Lung (tissue), 16 donors: ENCODE results near the gene WDR46. TPM values are rescaled to one million over a fixed set of nuclear protein-coding genes. Genes with fewer than 3 reads are reported as not detected.

ENCODE experiments used
- ATAC-seq: fragments of 200-7000 bp; cut with Tn5 transposase; one replicate; pipeline ENCODE4 v1.9.1; 2020; ENCODE audit warnings: moderate number of reproducible peaks; ENCODE audit not compliant: insufficient read depth, low FRiP score
- DNase-seq, 3 donors: peaks; one replicate each; pipeline ENCODE4 v3.0.0-alpha.2; 2013 to 2017
- H3K27ac ChIP-seq, 2 donors: one replicate each; pipeline ENCODE4 v1.5.1; 2013; ENCODE audit warnings: mild to moderate bottlenecking in 2 of 2, moderate library complexity in 2 of 2, control low read depth in 1 of 2, inconsistent platforms in 1 of 2, low read depth in 1 of 2, low read length in 1 of 2
- H3K27me3 ChIP-seq, 3 donors: one replicate each; pipeline ENCODE4 v1.5.1; 2013; ENCODE audit warnings: low read length in 2 of 3; ENCODE audit not compliant: control insufficient read depth in 3 of 3, insufficient read depth in 3 of 3
- H3K36me3 ChIP-seq, 4 donors: one replicate each; pipeline ENCODE4 v1.5.1; 2013; ENCODE audit warnings: low read length in 4 of 4, mild to moderate bottlenecking in 1 of 4, moderate library complexity in 1 of 4; ENCODE audit not compliant: control insufficient read depth in 4 of 4, insufficient read depth in 4 of 4
- H3K4me1 ChIP-seq, 5 donors: one replicate each; pipeline ENCODE4 v1.5.1; 2013; ENCODE audit warnings: low read length in 5 of 5, mild to moderate bottlenecking in 2 of 5, moderate library complexity in 1 of 5; ENCODE audit not compliant: control insufficient read depth in 5 of 5, insufficient read depth in 5 of 5
- H3K4me3 ChIP-seq: one replicate; pipeline ENCODE4 v1.5.1; 2013; ENCODE audit warnings: mild to moderate bottlenecking, control low read depth, moderate library complexity
- H3K9ac ChIP-seq, 2 donors: one replicate each; pipeline ENCODE4 v1.5.1; 2013; ENCODE audit warnings: low read length in 2 of 2, control low read depth in 1 of 2; ENCODE audit not compliant: insufficient read depth in 1 of 2
- H3K9me3 ChIP-seq, 4 donors: one replicate each; pipeline ENCODE4 v1.5.1; 2013; ENCODE audit warnings: low read length in 3 of 4, mild to moderate bottlenecking in 1 of 4, moderate library complexity in 1 of 4; ENCODE audit not compliant: control insufficient read depth in 4 of 4, insufficient read depth in 3 of 4
- CTCF ChIP-seq: IDR thresholded peaks from 2 replicates; pipeline ENCODE4 v1.5.1; 2012; ENCODE audit warnings: mild to moderate bottlenecking; ENCODE audit errors: control extremely low read depth, extremely low read depth
- WGBS, 2 donors: extraction: QIAGEN DNeasy Blood & Tissue Kit; methylation state at CpG; one replicate each; pipeline ENCODE4 v1.1.7; 2013; 5-methylcytosine and 5-hydroxymethylcytosine counted together
- long read RNA-seq, 5 donors: transcript quantifications; one replicate each; lab custom pipeline, GENCODE V29; 2026
- polyA plus RNA-seq, 2 donors: library from polyadenylated mRNA; stranded (reverse); fragments of 200-250 nt; gene quantifications; one replicate each; pipeline ENCODE4 v1.2.1, GENCODE V29; 2013
- total RNA-seq, 2 donors: library from RNA; depleted of rRNA in 1 of 2; stranded (reverse); fragments of >200 nt in 1 of 2; gene quantifications; one replicate each; pipeline ENCODE4 v1.2.1, GENCODE V29; 2014 to 2021
- donor health status: control.
- donor health status: control.
- donor health status: Bipolar disorder and iron deficiency.
- donor health status: healthy.
- donor health status: DM: yes; HTN: yes; CAD: no.

Gene WDR46, protein sequence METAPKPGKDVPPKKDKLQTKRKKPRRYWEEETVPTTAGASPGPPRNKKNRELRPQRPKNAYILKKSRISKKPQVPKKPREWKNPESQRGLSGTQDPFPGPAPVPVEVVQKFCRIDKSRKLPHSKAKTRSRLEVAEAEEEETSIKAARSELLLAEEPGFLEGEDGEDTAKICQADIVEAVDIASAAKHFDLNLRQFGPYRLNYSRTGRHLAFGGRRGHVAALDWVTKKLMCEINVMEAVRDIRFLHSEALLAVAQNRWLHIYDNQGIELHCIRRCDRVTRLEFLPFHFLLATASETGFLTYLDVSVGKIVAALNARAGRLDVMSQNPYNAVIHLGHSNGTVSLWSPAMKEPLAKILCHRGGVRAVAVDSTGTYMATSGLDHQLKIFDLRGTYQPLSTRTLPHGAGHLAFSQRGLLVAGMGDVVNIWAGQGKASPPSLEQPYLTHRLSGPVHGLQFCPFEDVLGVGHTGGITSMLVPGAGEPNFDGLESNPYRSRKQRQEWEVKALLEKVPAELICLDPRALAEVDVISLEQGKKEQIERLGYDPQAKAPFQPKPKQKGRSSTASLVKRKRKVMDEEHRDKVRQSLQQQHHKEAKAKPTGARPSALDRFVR
- total RNA-seq: 10 to 100 TPM; 26.3 to 48.0 TPM
- 10 to 100 TPM; 47.3 to 47.6 TPM for polyA plus RNA-seq
- long read RNA-seq, donor 1, transcript WDR46-231 (15 exons, 2,358 nt): major isoform, 7 of 7 reads
- long read RNA-seq, donor 1, partial matches to known transcripts: 0 of 7 reads
- long read RNA-seq, donor 1, other reads (novel, unspliced or antisense): 0 of 7 reads
- long read RNA-seq, donor 2: 0 reads
- long read RNA-seq, donor 3, partial matches to known transcripts: 26 of 28 reads
- long read RNA-seq, donor 3, other reads (novel, unspliced or antisense): 0 of 28 reads
- long read RNA-seq, donor 4: 0 reads
- long read RNA-seq, donor 5, transcript WDR46-231 (15 exons, 2,358 nt): major isoform, 9 of 9 reads
- long read RNA-seq, donor 5, partial matches to known transcripts: 0 of 9 reads
- long read RNA-seq, donor 5, other reads (novel, unspliced or antisense): 0 of 9 reads

DNA sequence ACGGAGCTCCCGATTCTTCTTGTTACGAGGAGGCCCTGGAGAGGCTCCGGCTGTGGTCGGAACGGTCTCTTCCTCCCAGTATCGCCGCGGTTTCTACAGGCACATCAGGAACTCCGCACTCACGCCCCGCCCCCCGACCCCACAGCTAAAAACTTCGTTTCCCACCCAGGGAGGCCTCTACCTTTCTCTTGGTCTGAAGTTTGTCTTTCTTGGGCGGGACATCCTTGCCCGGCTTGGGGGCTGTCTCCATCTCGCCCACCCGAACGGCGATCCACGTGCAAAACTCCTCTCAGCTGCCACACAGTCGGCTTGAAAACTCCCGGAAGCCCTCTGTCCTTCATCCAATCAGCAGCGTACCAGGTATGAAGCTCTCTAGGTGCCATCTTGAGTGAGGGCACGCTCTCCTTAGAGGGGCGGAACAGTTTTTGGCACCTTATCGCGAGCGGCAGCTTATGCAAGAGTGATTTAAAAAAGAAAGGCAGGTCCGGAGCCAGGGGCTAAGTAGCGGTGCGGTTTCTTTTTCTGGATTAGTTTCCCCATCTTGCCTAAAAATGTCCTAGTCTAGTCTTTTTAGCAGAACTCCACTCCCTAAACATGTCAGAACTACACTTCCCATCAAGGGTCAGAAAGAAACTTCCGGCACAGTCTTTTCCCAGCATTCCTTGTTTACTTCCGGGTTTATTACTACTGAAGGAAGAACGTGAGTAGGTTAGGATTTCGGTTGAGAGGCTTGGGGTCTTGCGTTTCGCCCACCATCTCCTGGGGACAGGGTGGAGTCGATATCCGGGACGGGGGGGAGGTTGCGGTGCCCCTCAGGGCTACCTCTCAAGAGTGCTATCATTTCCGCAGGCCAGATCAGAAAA lies at the start of gene WDR46, which contains the start of gene PFDN6:
TSS of gene WDR46 (minus strand) at position 319 of the 863 bp plus-strand sequence. CDS start at position 250, 69 bp downstream.
TSS of gene PFDN6 (plus strand) at position 681 of the 863 bp plus-strand sequence. CDS start 256 bp downstream, outside the sequence.
- Histone ChIP-seq H3K27me3 (no peaks in the 10 kb centered on the region), H3K36me3 (peaks cover 15 to 38% (median 25%) of the 10 kb centered on the region in 4 donors), H3K9me3 (peaks cover 0 to 1% (median 0%) of the 10 kb centered on the region in 4 donors), H3K27ac (peak within 1 kb of the TSS; percentile 43 to 65), H3K9ac (peak within 1 kb of the TSS; percentile 53 to 85), H3K4me1 (peaks cover 0 to 16% (median 15%) of the 10 kb centered on the region in 5 donors), H3K4me3 (peak within 1 kb of the TSS; percentile 86)
- WGBS, 2 donors: 0% methylated on average over 43 of the region's 43 CpGs
- DNase-seq (peak; percentile 86 to 96 (median 96)), ATAC-seq (peak; percentile 93)
- no peak for TF ChIP-seq CTCF

DNA sequence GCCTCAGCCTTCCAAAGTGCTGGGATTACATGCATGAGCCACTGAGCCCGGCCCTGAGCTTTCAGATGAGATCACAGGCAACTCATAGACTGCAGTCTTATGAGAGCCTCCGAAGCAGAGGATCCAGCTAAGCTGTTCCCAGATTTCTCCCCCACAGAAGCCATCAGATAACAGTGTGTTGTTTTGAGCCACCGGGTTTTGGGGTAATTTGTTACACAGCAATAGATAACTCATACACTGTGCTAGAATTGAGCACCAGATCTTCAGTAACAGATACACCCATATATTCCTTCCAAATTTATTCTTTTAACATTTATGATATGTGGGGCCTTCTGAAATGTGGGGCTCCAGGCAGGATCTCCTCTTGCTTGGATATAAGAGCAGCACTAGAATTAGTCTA lies 47.5 kb upstream of the WDR46 start:
- no peak for TF ChIP-seq CTCF
- no peak overlapping the region for H3K9ac ChIP-seq
- WGBS, 2 donors: 86 to 98% methylated on average over 3 of the region's 3 CpGs
- ATAC-seq: no peak
- no peaks in the 10 kb centered on the region for H3K36me3 ChIP-seq
- no peaks in the 10 kb centered on the region for H3K9me3 ChIP-seq
- no peak overlapping the region for H3K27ac ChIP-seq
- no peak for DNase-seq
- H3K27me3 ChIP-seq: no peaks in the 10 kb centered on the region
- H3K4me3 ChIP-seq: no peak overlapping the region
- no peaks in the 10 kb centered on the region for H3K4me1 ChIP-seq

- Histone ChIP-seq H3K36me3 (no peaks in the 10 kb centered on the region), H3K9ac (no peak overlapping the region), H3K27ac (no peak overlapping the region), H3K27me3 (no peaks in the 10 kb centered on the region), H3K9me3 (no peaks in the 10 kb centered on the region), H3K4me1 (no peaks in the 10 kb centered on the region), H3K4me3 (no peak overlapping the region)
- 85 to 93% methylated on average over 4 of the region's 4 CpGs for WGBS, 2 donors
- DNase-seq (no peak), ATAC-seq (no peak)
- TF ChIP-seq CTCF: no peak
Measured at GRCh38 chr6:33335916-33336315, 46.9 kb upstream of the WDR46 start.
